Neural crest cell (in vitro differentiated cells): Measurements from ENCODE around the gene SLC2A5. TPM values are rescaled to one million over a fixed set of nuclear protein-coding genes. Genes with fewer than 3 reads are reported as not detected.

Experiments
- DNase-seq: peaks from one replicate; pipeline ENCODE4 v3.0.0; 2021; ENCODE audit warnings: low read depth, mixed read lengths, low spot score
- H3K27ac Mint-ChIP-seq: one replicate; pipeline ENCODE4 v1.8.0; 2021; ENCODE audit warnings: mild to moderate bottlenecking, mixed read lengths; ENCODE audit not compliant: unreplicated experiment
- H3K27me3 Mint-ChIP-seq: 2 replicates; pipeline ENCODE4 v1.8.0; 2021; ENCODE audit warnings: low read depth, mild to moderate bottlenecking, mixed read lengths
- H3K36me3 Mint-ChIP-seq: 2 replicates; pipeline ENCODE4 v1.8.0; 2021; ENCODE audit warnings: low read depth, mild to moderate bottlenecking, mixed read lengths
- H3K4me1 Mint-ChIP-seq: 2 replicates; pipeline ENCODE4 v1.8.0; 2021; ENCODE audit warnings: mixed read lengths
- H3K4me3 Mint-ChIP-seq: one replicate; pipeline ENCODE4 v1.8.0; 2021; ENCODE audit warnings: mild to moderate bottlenecking, mixed read lengths
- H3K9me3 Mint-ChIP-seq: 2 replicates; pipeline ENCODE4 v1.8.0; 2021; ENCODE audit warnings: mixed read lengths
- CTCF ChIP-seq: fragments of 200-600 bp; sonication (generic); conservative IDR thresholded peaks from 2 replicates; pipeline ENCODE4 v1.5.0; 2021; ENCODE audit warnings: antibody characterized with exemption, mild to moderate bottlenecking
- total RNA-seq: library from RNA; stranded (reverse); gene quantifications from 2 replicates; pipeline ENCODE4 v1.2.1, GENCODE V29; 2021

SLC2A5 gene
- total RNA-seq, 1 donor from 2014 or later = not detected

- no peak overlapping the region for H3K4me3 Mint-ChIP-seq
- no peaks in the 10 kb centered on the region for H3K9me3 Mint-ChIP-seq
- no peaks in the 10 kb centered on the region for H3K27me3 Mint-ChIP-seq
- DNase-seq = no peak
- H3K4me1 Mint-ChIP-seq = peaks cover 22% of the 10 kb centered on the region
- no peaks in the 10 kb centered on the region for H3K36me3 Mint-ChIP-seq
- H3K27ac Mint-ChIP-seq = peak overlapping the region; percentile 57
- no peak for TF ChIP-seq CTCF
These were observed 2.3 kb downstream of the SLC2A5 start for GRCh38 chr1:9066945-9067807.

GRCh38 chr1:9065213-9065751 lies 4.2 kb downstream of the SLC2A5 start:
- Mint-ChIP-seq H3K4me1 (peaks cover 22% of the 10 kb centered on the region), H3K9me3 (no peaks in the 10 kb centered on the region), H3K27me3 (no peaks in the 10 kb centered on the region), H3K27ac (no peak overlapping the region), H3K36me3 (no peaks in the 10 kb centered on the region), H3K4me3 (no peak overlapping the region)
- DNase-seq = no peak
- TF ChIP-seq CTCF = no peak

GRCh38 chr1:9062846-9063245 lies 6.6 kb downstream of the SLC2A5 start:
- Mint-ChIP-seq H3K4me1 (peaks cover 12% of the 10 kb centered on the region), H3K27me3 (no peaks in the 10 kb centered on the region), H3K4me3 (no peak overlapping the region), H3K27ac (no peak overlapping the region), H3K36me3 (no peaks in the 10 kb centered on the region), H3K9me3 (no peaks in the 10 kb centered on the region)
- DNase-seq = no peak
- TF ChIP-seq CTCF = no peak

GRCh38 chr1:9062021-9062471 lies 7.4 kb downstream of the SLC2A5 start:
- Mint-ChIP-seq H3K36me3 (no peaks in the 10 kb centered on the region), H3K4me1 (peaks cover 12% of the 10 kb centered on the region), H3K4me3 (no peak overlapping the region), H3K9me3 (no peaks in the 10 kb centered on the region), H3K27ac (no peak overlapping the region), H3K27me3 (no peaks in the 10 kb centered on the region)
- TF ChIP-seq CTCF = no peak
- DNase-seq = no peak

- Mint-ChIP-seq H3K27ac (no peak overlapping the region), H3K36me3 (no peaks in the 10 kb centered on the region), H3K4me3 (no peak overlapping the region), H3K4me1 (peaks cover 12% of the 10 kb centered on the region), H3K27me3 (no peaks in the 10 kb centered on the region), H3K9me3 (no peaks in the 10 kb centered on the region)
- no peak for DNase-seq
- no peak for TF ChIP-seq CTCF
These were observed 8.0 kb downstream of the SLC2A5 start for GRCh38 chr1:9061252-9061960.
